IMR-90 (cell line): ENCODE results near the gene KXD1. TPM values are rescaled to one million over a fixed set of nuclear protein-coding genes. Genes with fewer than 3 reads are reported as not detected.

Source experiments
- ATAC-seq: fragments of 200-7000 bp; cut with Tn5 transposase; 2 replicates; pipeline ENCODE4 v1.9.1; 2020; ENCODE audit warnings: low read depth, mild to moderate bottlenecking, moderate library complexity
- BruUV-seq: library from RNA; stranded (reverse); fragments of 400-500 nt; replicated peaks from 2 replicates; lab custom pipeline; 2021; lab: Mats Ljungman, UMichigan
- CTCF ChIA-PET: fragments of 300-600 bp; formaldehyde crosslinking; extraction: SDS; loops from one replicate; lab custom pipeline; 2021; ENCODE audit warnings: antibody characterized with exemption; lab: Yijun Ruan, JAX
- POLR2A ChIA-PET: fragments of 300-600 bp; sonication (Branson Sonifier 250); formaldehyde crosslinking; loops from one replicate; lab custom pipeline; 2022; ENCODE audit warnings: antibody characterized with exemption; ENCODE audit not compliant: unreplicated experiment; lab: Charles Lee
- DNase-seq: peaks from one replicate; pipeline ENCODE4 v3.0.0; 2013
- H2AFZ ChIP-seq: replicated peaks from 2 replicates; pipeline ENCODE3; 2013; ENCODE audit warnings: low read length, mild to moderate bottlenecking; ENCODE audit not compliant: poor library complexity
- H2AK5ac ChIP-seq: 2 replicates; pipeline ENCODE4 v1.6.1; 2013; ENCODE audit warnings: low read depth, low read length, inconsistent platforms
- H2AK9ac ChIP-seq: replicated peaks from 2 replicates; pipeline ENCODE3; 2013; ENCODE audit warnings: mild to moderate bottlenecking, low read depth, low read length, moderate library complexity; ENCODE audit not compliant: poor library complexity
- H2BK120ac ChIP-seq: 2 replicates; pipeline ENCODE4 v1.6.1; 2013; ENCODE audit warnings: low read depth, low read length, inconsistent platforms
- H2BK15ac ChIP-seq: 3 replicates; pipeline ENCODE4 v1.6.1; 2013; ENCODE audit warnings: low read depth, low read length, inconsistent platforms
- H2BK20ac ChIP-seq: 2 replicates; pipeline ENCODE4 v1.6.1; 2013; ENCODE audit warnings: low read depth, mild to moderate bottlenecking, inconsistent platforms, low read length, moderate library complexity
- H2BK5ac ChIP-seq: 2 replicates; pipeline ENCODE4 v1.6.1; 2013; ENCODE audit warnings: mild to moderate bottlenecking, low read depth, low read length, inconsistent platforms; ENCODE audit not compliant: poor library complexity, severe bottlenecking
- H3K14ac ChIP-seq: replicated peaks from 2 replicates; pipeline ENCODE4 v1.6.1; 2013; ENCODE audit warnings: low read depth, low read length, inconsistent platforms
- H3K18ac ChIP-seq: 2 replicates; pipeline ENCODE4 v1.6.1; 2013; ENCODE audit warnings: low read depth, low read length, control low read depth
- H3K23ac ChIP-seq: 2 replicates; pipeline ENCODE4 v1.6.1; 2013; ENCODE audit warnings: low read depth, low read length, inconsistent platforms
- H3K27ac ChIP-seq: 2 replicates; pipeline ENCODE4 v1.5.1; 2013; ENCODE audit warnings: mild to moderate bottlenecking, control low read depth, low read length; ENCODE audit not compliant: insufficient read depth
- H3K27me3 ChIP-seq: 2 replicates; pipeline ENCODE4 v1.6.1; 2013; ENCODE audit warnings: low read length; ENCODE audit not compliant: control insufficient read depth, insufficient read depth
- H3K36me3 ChIP-seq: 2 replicates; pipeline ENCODE4 v1.6.1; 2013; ENCODE audit warnings: low read length, mixed read lengths; ENCODE audit not compliant: control insufficient read depth, insufficient read depth
- H3K4ac ChIP-seq: 2 replicates; pipeline ENCODE4 v1.6.1; 2013; ENCODE audit warnings: low read depth, low read length, inconsistent platforms
- H3K4me1 ChIP-seq: 2 replicates; pipeline ENCODE4 v1.6.1; 2013; ENCODE audit warnings: low read length, mixed read lengths; ENCODE audit not compliant: control insufficient read depth, insufficient read depth
- H3K4me2 ChIP-seq: 2 replicates; pipeline ENCODE4 v1.6.1; 2013; ENCODE audit warnings: low read depth, mild to moderate bottlenecking, control low read depth, low read length, moderate library complexity
- H3K4me3 ChIP-seq: 2 replicates; pipeline ENCODE4 v1.5.1; 2013; ENCODE audit warnings: low read depth, mild to moderate bottlenecking, control low read depth, low read length, moderate library complexity; ENCODE audit not compliant: insufficient read depth
- H3K56ac ChIP-seq: 2 replicates; pipeline ENCODE4 v1.6.1; 2013; ENCODE audit warnings: low read length, inconsistent platforms; ENCODE audit not compliant: insufficient read depth; ENCODE audit errors: extremely low read depth
- H3K79me1 ChIP-seq, 2 experiments: 2 replicates each; pipeline ENCODE4 v1.6.1; 2013; ENCODE audit warnings: low read length in 2 of 2, inconsistent platforms in 1 of 2, low read depth in 1 of 2
- H3K9ac ChIP-seq: 2 replicates; pipeline ENCODE4 v1.6.1; 2013; ENCODE audit warnings: low read depth, low read length, control low read depth
- H3K9me1 ChIP-seq: 2 replicates; pipeline ENCODE4 v1.6.1; 2013; ENCODE audit warnings: low read length, inconsistent platforms; ENCODE audit not compliant: insufficient read depth
- H3K9me3 ChIP-seq: 2 replicates; pipeline ENCODE4 v1.6.1; 2013; ENCODE audit warnings: low read length; ENCODE audit not compliant: control insufficient read depth, insufficient read depth
- H4K20me1 ChIP-seq: 2 replicates; pipeline ENCODE4 v1.6.1; 2013; ENCODE audit warnings: low read length, inconsistent platforms; ENCODE audit not compliant: insufficient read depth
- H4K5ac ChIP-seq: 2 replicates; pipeline ENCODE4 v1.6.1; 2013; ENCODE audit warnings: mild to moderate bottlenecking, low read depth, low read length, control low read depth
- H4K8ac ChIP-seq, 2 experiments: 2 replicates each; pipeline ENCODE4 v1.6.1; 2013; ENCODE audit warnings: low read depth in 2 of 2, low read length in 2 of 2, control low read depth in 1 of 2, inconsistent platforms in 1 of 2
- H4K91ac ChIP-seq: 2 replicates; pipeline ENCODE4 v1.6.1; 2013; ENCODE audit warnings: low read depth, low read length, inconsistent platforms; ENCODE audit not compliant: insufficient read depth
- CEBPB ChIP-seq: IDR thresholded peaks from 2 replicates; pipeline ENCODE4 v1.6.1; 2012; ENCODE audit warnings: low read depth, low read length, improper control_type of control experiment
- WGBS, 2 experiments: methylation state at CpG; one replicate each; pipeline versions ENCODE4 v1.1.5 to v1.1.7; 2013; ENCODE audit warnings: missing lambda C conversion rate in 2 of 2; ENCODE audit not compliant: insufficient read length in 1 of 2; ENCODE audit errors: extremely low coverage in 2 of 2; 5-methylcytosine and 5-hydroxymethylcytosine counted together
- dilution Hi-C: fragments of 300-500 bp; cut with HindIII; formaldehyde crosslinking; loops from one replicate; pipeline ENCODE4 v1.14.3; 2018; ENCODE audit warnings: low sequenced_read_pairs; ENCODE audit not compliant: unreplicated experiment
- in situ Hi-C: fragments of 300-500 bp; cut with MboI; formaldehyde crosslinking; loops from 3 replicates; pipeline ENCODE4 v1.14.3; 2019; ENCODE audit warnings: low sequenced_read_pairs, inconsistent platforms, mixed read lengths
- intact Hi-C: fragments of 100-400 bp; cut with micrococcal nuclease; formaldehyde crosslinking; loops from 2 replicates; pipeline ENCODE4 v1.10.0; 2022
- polyA plus RNA-seq, 3 experiments: library from polyadenylated mRNA; depleted of rRNA; stranded (reverse); fragments of >200 nt; gene quantifications; 2 replicates each; pipeline ENCODE4 v1.2.3, GENCODE V29; 2012; ENCODE audit warnings: low replicate concordance in 1 of 3
- total RNA-seq: library from RNA; depleted of rRNA; stranded (reverse); fragments of >200 nt; gene quantifications from 2 replicates; pipeline ENCODE4 v1.2.3, GENCODE V29; 2012

Gene KXD1
- total and polyA plus RNA-seq, 2 of the 4 experiments (the other 2 are of a cell fraction), result 66.7 to 196 TPM

GRCh38 chr19:18580311-18580710 lies 22.6 kb downstream of the KXD1 start:
- no peak for TF ChIP-seq CEBPB
- ATAC-seq (no peak), DNase-seq (no peak)
- Histone ChIP-seq H3K79me1 (peaks cover 0 to 9% of the 10 kb centered on the region in 2 experiments; a peak in 2 of 4 replicates), H2BK20ac (no peak overlapping the region), H2BK120ac (no peak overlapping the region), H2BK15ac (no peak overlapping the region), H3K27me3 (peaks cover 2% of the 10 kb centered on the region; the same call in 1 of the 2 replicates), H3K9me3 (no peaks in the 10 kb centered on the region), H4K91ac (no peak overlapping the region), H2BK5ac (no peak overlapping the region), H3K56ac (no peak overlapping the region), H3K18ac (no peak overlapping the region), H2AK9ac (no peak overlapping the region), H3K27ac (no peak overlapping the region), H3K4me1 (no peaks in the 10 kb centered on the region), H2AK5ac (no peak overlapping the region), H3K4me3 (no peak overlapping the region), H3K36me3 (peaks cover 21% of the 10 kb centered on the region), H4K8ac (no peak overlapping the region), H2AFZ (no peak overlapping the region), H4K20me1 (peaks cover 21% of the 10 kb centered on the region), H3K9ac (no peak overlapping the region), H3K23ac (no peak overlapping the region), H3K14ac (no peak overlapping the region), H3K9me1 (no peaks in the 10 kb centered on the region), H3K4me2 (no peak overlapping the region), H4K5ac (no peak overlapping the region), H3K4ac (no peak overlapping the region)
- ChIA-PET CTCF (no interaction called here), POLR2A (no interaction called here)
- intact Hi-C loops, result no loop called here
- 74% methylated on average over 6 of the region's 7 CpGs; no CpG with 5 or more reads in 1 of the 2 experiments for WGBS, 2 experiments
- dilution Hi-C loops, result no loop called here
- in situ Hi-C loops, result loop anchor here (5.0 kb wide), 1 partner anchor 277 kb away; no protein-coding TSS in a partner anchor
- BruUV-seq, result no TSS peak
